SJCRH30 (cell line): Measurements from ENCODE around the gene YPEL2. TPM values are rescaled to one million over a fixed set of nuclear protein-coding genes. Genes with fewer than 3 reads are reported as not detected.

Experiments
- DNase-seq, 2 experiments: peaks; one replicate each; pipeline ENCODE4 v3.0.0-alpha.2; 2015 to 2020
- H3K27ac ChIP-seq: fragments of 250-450 bp; sonication (Bioruptor Pico); 2 replicates; pipeline ENCODE4 v1.5.1; 2020; ENCODE audit warnings: mild to moderate bottlenecking, moderate library complexity
- H3K27me3 ChIP-seq: fragments of 250-450 bp; sonication (Bioruptor Pico); 2 replicates; pipeline ENCODE4 v1.5.1; 2020; ENCODE audit warnings: mild to moderate bottlenecking, moderate library complexity
- H3K36me3 ChIP-seq: fragments of 250-450 bp; sonication (Bioruptor Pico); 2 replicates; pipeline ENCODE4 v1.5.1; 2020; ENCODE audit warnings: mild to moderate bottlenecking, moderate library complexity
- H3K4me1 ChIP-seq: fragments of 250-450 bp; sonication (Bioruptor Pico); 2 replicates; pipeline ENCODE4 v1.5.1; 2020; ENCODE audit warnings: mild to moderate bottlenecking, moderate library complexity
- H3K4me3 ChIP-seq: fragments of 250-450 bp; sonication (Bioruptor Pico); 2 replicates; pipeline ENCODE4 v1.5.1; 2020; ENCODE audit warnings: mild to moderate bottlenecking, moderate library complexity
- H3K9me3 ChIP-seq: fragments of 250-450 bp; sonication (Bioruptor Pico); replicated peaks from 2 replicates; pipeline ENCODE4 v1.5.1; 2020; ENCODE audit warnings: mild to moderate bottlenecking, moderate library complexity
- total RNA-seq: library from RNA; depleted of rRNA; stranded (reverse); fragments of >200 nt; shearing (Covaris generic); gene quantifications from 2 replicates; pipeline ENCODE4 v1.2.3, GENCODE V29; 2014; rRNA removed

The YPEL2 gene
- total RNA-seq, 1 experiment from 2014 or later = 1.6 TPM

DNA sequence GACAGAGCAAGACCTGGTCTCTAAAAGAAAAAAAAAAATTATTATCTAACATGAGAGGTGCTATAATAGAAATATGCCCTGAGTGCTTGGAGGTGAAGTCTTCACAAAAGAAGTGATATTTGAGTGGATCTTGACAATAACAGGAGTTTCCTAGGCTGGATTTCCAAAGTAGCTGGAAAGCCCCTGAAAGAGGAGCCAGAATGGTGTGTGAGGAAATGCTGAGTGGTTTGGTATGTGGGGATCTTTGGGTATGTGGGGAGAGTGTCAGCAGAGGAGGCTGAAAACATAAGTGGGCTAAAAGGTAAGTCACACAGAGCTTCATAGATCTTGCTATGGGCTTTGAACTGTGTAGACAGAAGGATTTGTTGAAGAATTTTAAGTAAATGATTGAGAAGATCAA, 100.1 kb downstream of the YPEL2 start:
- no peaks in the 10 kb centered on the region for H3K27me3 ChIP-seq
- DNase-seq = no peak

DNA sequence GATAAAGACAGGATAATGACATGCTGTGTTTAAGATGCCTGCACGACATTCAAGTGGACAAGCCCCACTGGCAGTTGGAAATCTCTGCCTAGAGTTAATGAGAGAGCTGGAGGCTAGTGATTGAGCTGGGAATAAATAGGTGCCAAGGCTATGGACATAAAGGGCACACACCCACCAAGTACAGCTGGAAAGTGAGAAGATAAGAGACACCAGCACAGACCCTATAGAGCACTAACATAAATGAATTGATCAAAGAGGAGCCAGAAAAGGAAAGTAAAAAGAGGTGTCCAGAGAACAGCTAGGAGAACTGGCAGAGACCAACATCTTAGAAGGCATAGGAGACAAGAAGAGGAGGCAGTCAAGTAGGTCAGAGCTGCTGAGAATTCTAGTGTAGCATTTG, 101.2 kb downstream of the YPEL2 start:
- Histone ChIP-seq H3K9me3 (no peaks in the 10 kb centered on the region), H3K4me3 (no peak overlapping the region), H3K4me1 (no peaks in the 10 kb centered on the region), H3K27me3 (no peaks in the 10 kb centered on the region), H3K27ac (no peak overlapping the region), H3K36me3 (no peaks in the 10 kb centered on the region)
- DNase-seq = no peak

More for the DNA sequence above, 100.1 kb downstream of the YPEL2 start:
- H3K9me3 ChIP-seq = no peaks in the 10 kb centered on the region
- H3K27ac ChIP-seq = no peak overlapping the region
- H3K4me3 ChIP-seq = no peak overlapping the region
- no peaks in the 10 kb centered on the region for H3K36me3 ChIP-seq
- H3K4me1 ChIP-seq = no peaks in the 10 kb centered on the region

DNA sequence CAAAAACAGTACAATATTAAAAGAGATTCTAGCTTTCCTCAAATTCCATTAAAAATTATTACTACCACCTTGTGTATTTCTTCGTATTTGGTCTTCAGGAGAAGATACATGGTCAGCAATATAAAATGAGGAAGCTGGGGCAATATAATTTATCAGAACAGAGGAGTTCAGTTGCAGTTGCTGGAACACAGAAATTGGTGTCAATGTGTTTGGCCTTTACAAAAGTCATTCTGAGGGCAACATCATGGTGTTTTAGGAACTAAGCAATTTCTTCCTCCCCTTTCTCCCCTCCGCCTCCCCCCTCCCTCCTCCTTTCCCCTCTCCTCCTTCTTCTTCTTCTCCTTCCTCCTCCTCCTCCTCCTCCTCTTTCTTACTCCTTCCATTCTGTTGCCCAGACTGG, 102.1 kb downstream of the YPEL2 start:
- no peak for DNase-seq

DNA sequence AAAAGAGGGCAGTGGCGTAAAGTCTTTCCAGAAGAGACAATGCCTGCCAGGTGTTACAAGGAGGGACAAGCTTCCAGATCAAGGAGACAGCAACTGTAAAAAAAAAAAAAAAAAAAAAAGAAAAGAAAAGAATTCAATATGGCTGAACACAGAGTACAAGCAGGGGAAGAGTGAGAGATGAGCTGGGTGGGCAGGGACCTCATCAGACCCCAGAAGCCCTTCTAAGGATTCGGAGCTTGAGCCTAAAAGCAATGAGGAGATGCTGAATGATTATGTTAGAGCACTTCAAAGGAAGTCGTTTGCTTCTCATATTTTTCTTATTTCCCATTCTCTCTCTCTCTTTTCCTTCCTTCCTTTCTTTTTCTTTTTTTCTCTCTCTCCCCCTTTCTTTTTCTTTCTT, 103.0 kb downstream of the YPEL2 start:
- DNase-seq = no peak
- H3K36me3 ChIP-seq = no peaks in the 10 kb centered on the region
- no peaks in the 10 kb centered on the region for H3K4me1 ChIP-seq
- no peaks in the 10 kb centered on the region for H3K27me3 ChIP-seq
- H3K9me3 ChIP-seq = no peaks in the 10 kb centered on the region
- no peak overlapping the region for H3K4me3 ChIP-seq
- H3K27ac ChIP-seq = no peak overlapping the region

More for the DNA sequence above, 102.1 kb downstream of the YPEL2 start:
- Histone ChIP-seq H3K9me3 (no peaks in the 10 kb centered on the region), H3K27me3 (no peaks in the 10 kb centered on the region), H3K4me1 (no peaks in the 10 kb centered on the region), H3K4me3 (no peak overlapping the region), H3K27ac (no peak overlapping the region), H3K36me3 (no peaks in the 10 kb centered on the region)

DNA sequence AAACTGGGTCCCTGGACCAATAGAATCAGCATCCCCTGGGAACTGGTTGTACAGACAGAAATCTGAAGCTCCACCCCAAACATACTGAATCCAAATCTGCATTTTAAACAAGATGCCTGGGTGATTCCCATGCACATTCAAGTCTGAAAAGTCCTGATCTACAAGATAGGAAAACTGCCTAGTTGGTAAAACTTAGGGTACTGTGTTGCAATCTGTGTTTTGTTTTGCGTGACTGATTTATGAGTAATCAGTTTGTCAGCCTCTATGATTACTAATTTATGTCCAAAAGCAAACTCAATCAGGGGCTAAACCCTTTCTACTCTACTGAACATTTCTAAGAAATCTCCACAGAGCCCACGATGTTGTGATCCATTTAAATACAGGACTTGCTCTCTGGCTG, 103.8 kb downstream of the YPEL2 start:
- H3K4me1 ChIP-seq = no peaks in the 10 kb centered on the region
- no peak for DNase-seq
- no peak overlapping the region for H3K4me3 ChIP-seq
- H3K36me3 ChIP-seq = no peaks in the 10 kb centered on the region
- H3K27ac ChIP-seq = no peak overlapping the region
- H3K9me3 ChIP-seq = no peaks in the 10 kb centered on the region
- H3K27me3 ChIP-seq = no peaks in the 10 kb centered on the region

DNA sequence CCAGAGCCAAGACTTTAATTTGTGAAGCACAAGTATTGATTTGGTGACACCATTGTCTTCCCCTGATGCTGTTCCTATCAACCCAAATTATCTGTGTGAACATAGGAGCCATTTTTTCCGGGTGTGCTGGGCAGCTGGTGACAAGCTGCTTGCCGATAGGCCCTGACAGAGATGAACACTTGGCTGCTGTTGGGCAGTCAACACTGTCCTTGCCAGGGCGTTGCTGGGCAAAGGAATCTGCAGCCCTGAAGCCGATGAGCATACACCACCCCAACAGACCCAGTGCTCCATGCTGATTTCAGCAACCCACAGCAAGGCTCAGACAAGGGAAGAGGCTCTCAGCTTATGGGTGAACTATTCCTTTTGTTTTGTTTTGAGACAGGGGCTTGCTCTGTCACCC, 105.4 kb downstream of the YPEL2 start:
- DNase-seq = no peak
- no peaks in the 10 kb centered on the region for H3K4me1 ChIP-seq
- no peaks in the 10 kb centered on the region for H3K9me3 ChIP-seq
- H3K4me3 ChIP-seq = no peak overlapping the region
- H3K27ac ChIP-seq = no peak overlapping the region
- no peaks in the 10 kb centered on the region for H3K27me3 ChIP-seq
- H3K36me3 ChIP-seq = no peaks in the 10 kb centered on the region

DNA sequence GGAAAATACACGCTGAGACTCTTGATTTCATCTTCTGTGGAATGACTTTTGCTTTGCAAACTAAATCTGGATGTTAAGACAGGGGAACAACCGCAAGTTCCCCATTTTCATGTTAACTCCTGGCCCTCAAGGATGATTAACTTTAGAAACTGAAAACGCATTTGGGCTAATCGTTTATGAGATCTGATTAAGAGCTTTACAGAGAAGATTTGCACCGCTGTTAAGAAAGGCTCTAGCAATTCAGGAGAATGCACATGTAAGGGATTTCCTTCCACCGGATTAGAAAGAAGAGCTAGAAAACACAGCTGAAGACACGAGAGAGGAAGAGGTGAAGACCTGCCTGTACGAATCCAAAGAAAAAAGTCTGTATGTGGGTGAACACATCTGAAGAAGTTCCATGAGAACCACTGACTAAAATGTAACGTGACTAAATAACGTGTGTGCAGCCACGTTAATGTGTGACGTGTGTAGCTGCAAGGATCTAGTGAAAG, 106.4 kb downstream of the YPEL2 start:
- Histone ChIP-seq H3K4me1 (no peaks in the 10 kb centered on the region), H3K4me3 (no peak overlapping the region), H3K27ac (no peak overlapping the region), H3K9me3 (no peaks in the 10 kb centered on the region), H3K27me3 (no peaks in the 10 kb centered on the region), H3K36me3 (no peaks in the 10 kb centered on the region)
- DNase-seq = no peak

DNA sequence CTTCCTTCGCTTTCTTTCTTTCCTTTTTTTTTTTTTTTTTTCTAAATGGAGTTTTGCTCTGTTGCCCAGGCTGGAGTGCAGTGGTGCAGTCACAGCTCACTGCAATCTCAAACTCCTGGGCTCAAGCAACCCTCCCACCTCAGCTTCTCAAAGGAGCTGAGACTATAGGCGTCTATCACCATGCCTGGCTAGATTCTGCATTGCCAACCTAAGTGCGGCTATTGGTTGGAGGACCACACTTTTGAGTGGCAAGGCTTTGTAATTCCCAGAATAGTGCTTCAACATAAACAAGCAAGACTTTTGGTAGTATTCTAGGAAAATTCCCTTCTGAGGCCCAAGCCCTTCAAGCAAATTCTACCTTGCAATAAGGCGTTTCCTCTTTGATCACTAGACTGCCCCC, 107.8 kb downstream of the YPEL2 start:
- no peaks in the 10 kb centered on the region for H3K9me3 ChIP-seq
- no peak overlapping the region for H3K27ac ChIP-seq
- H3K36me3 ChIP-seq = no peaks in the 10 kb centered on the region
- no peak overlapping the region for H3K4me3 ChIP-seq
- no peak for DNase-seq
- H3K27me3 ChIP-seq = no peaks in the 10 kb centered on the region
- no peaks in the 10 kb centered on the region for H3K4me1 ChIP-seq

DNA sequence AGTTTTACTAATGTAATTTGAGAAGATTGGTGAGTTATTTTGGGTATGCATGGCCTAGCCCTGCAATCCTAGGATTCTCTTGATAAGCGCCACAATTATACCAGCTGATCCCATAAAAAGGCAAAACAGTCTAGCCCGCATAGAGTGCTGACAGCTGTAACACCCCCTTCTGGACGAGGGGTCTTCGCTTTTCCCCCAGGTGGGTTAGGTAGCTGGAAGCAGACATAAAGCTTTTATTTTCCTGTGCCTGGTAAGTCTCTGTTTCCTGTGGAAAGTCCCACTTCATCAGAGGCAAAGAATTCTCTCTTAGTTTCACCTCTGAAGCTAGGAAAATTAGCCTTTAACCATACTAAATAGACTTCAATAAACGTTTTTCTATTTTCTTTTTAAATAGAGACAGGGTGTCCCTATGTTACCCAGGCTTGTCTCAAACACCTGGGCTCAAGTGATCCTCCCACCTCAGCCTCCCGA, 108.3 kb downstream of the YPEL2 start:
- Histone ChIP-seq H3K4me3 (no peak overlapping the region), H3K27ac (no peak overlapping the region), H3K36me3 (no peaks in the 10 kb centered on the region), H3K4me1 (no peaks in the 10 kb centered on the region), H3K27me3 (no peaks in the 10 kb centered on the region), H3K9me3 (no peaks in the 10 kb centered on the region)
- DNase-seq = no peak

DNA sequence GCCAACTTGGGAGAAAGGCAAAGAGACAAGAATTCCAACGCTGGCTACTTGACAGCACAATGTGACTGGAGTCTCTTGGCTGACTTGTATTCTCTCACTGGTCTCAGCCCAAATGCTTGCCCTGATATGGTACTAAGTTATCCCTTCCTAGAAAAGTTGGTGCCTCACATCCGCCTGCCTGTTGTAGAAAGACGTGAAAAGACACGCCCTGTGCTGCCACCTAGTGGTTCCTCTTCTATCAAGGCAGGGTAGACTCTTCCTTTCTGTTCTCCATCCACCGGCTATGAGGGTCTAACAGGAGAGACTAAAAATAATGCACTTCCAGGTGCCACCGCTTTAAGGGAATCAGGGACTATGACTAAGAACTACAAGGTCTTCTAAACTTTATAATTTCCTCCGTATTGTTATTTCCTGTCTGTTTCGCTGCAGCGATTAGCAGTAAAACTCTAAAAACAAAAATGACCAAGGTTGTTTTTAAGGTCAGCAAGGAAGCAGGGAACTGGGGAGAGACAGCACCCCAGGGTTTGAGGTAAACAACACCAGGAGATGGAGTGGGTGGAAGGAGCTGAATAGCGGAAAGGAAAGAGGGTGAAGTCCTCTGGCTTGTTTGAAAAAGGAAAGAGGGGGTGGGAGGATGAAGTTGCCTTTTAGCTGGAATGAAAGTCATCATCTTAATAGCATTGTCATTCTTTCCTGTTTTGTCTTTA, 109.5 kb downstream of the YPEL2 start:
- no peak overlapping the region for H3K27ac ChIP-seq
- H3K9me3 ChIP-seq = no peaks in the 10 kb centered on the region
- no peaks in the 10 kb centered on the region for H3K27me3 ChIP-seq
- no peaks in the 10 kb centered on the region for H3K4me1 ChIP-seq
- no peaks in the 10 kb centered on the region for H3K36me3 ChIP-seq
- DNase-seq = peak; percentile 81 to 91
- H3K4me3 ChIP-seq = no peak overlapping the region

DNA sequence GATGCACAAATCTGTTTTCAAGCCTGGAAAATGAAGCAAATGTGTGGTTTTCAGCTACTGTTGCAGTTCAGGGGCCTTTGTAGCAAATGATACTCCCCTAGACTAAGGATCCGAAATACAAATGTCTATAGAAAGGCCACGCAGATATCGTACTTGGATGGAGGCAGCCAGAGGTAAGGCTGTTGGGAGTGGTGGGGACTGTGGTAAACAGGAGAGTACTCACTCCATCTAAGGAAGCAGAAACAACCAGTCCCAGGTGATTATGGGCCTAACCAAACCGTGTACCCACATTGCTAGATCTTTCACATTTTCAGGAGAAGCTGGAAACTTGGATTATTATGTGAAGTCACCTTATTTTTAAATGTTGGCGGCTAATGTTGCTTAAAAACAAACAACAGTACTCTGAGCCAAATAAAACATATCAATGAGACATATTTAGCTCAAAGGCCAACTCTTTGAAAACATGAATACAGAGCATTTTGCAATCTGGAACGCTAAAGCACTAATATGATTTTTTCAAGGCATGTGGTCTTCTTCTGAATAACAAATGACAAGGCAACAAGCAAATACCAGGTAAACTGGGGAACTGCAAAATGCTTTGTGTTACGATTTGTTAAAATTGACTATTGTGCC, 110.1 kb downstream of the YPEL2 start:
- Histone ChIP-seq H3K36me3 (no peaks in the 10 kb centered on the region), H3K4me3 (no peak overlapping the region), H3K27me3 (no peaks in the 10 kb centered on the region), H3K9me3 (no peaks in the 10 kb centered on the region), H3K27ac (no peak overlapping the region), H3K4me1 (no peaks in the 10 kb centered on the region)
- DNase-seq = no peak

DNA sequence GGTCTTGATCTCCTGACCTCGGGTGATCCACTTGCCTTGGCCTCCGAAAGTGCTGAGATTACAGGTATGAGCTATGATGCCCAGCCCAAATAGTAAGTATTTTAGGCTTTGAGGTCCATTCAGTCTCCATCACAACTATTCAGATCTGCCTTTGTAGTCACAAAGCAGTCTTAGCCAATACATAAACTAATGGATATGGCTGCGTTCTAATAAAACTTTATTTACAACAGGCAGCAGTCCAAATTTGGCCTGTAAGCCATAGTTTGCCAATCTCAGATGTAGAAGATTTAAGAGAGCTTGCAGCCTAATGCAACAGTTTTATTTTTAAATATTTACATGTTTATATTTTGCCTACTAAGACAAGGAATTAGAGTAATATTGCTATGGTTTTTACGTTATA, 111.7 kb downstream of the YPEL2 start:
- no peaks in the 10 kb centered on the region for H3K36me3 ChIP-seq
- no peak for DNase-seq
- no peak overlapping the region for H3K27ac ChIP-seq
- no peaks in the 10 kb centered on the region for H3K9me3 ChIP-seq
- no peaks in the 10 kb centered on the region for H3K4me1 ChIP-seq
- no peak overlapping the region for H3K4me3 ChIP-seq
- H3K27me3 ChIP-seq = no peaks in the 10 kb centered on the region

Other genes starting within 250 kb of the YPEL2 start
- gene TRIM37, start 224.8 kb upstream of the YPEL2 start, total RNA-seq = 32.6 and 44.9 TPM in 2 replicates
- 174 and 210 TPM in 2 replicates for gene SKA2, start 176.5 kb upstream of the YPEL2 start, total RNA-seq
- 72.8 and 77.8 TPM in 2 replicates for gene PRR11, start 175.9 kb upstream of the YPEL2 start, total RNA-seq
- 24.0 and 24.3 TPM in 2 replicates for gene SMG8, start 121.6 kb upstream of the YPEL2 start, total RNA-seq
- gene GDPD1, start 111.1 kb upstream of the YPEL2 start, total RNA-seq = 0.20 and 0.49 TPM in 2 replicates
- 45.6 and 47.2 TPM in 2 replicates for gene DHX40, start 234.0 kb downstream of the YPEL2 start, total RNA-seq